GM12875 (cell line): Measurements from ENCODE around the gene GUCY1A1.
A peak's percentile ranks its signal among the peaks of the same experiment; 100 is the strongest.

ENCODE experiments used
- H3K4me3 ChIP-seq: one replicate; pipeline ENCODE4 v1.5.1; 2011; ENCODE audit warnings: low read depth, low read length, control low read depth
- TF ChIP-seq, protein P1 (sequence below): IDR thresholded peaks from 2 replicates; pipeline ENCODE4 v1.5.1; 2011; ENCODE audit warnings: low read depth, mild to moderate bottlenecking, control low read depth, inconsistent platforms, low read length, moderate library complexity, borderline replicate concordance; ENCODE audit not compliant: insufficient read depth

The GUCY1A1 gene

DNA sequence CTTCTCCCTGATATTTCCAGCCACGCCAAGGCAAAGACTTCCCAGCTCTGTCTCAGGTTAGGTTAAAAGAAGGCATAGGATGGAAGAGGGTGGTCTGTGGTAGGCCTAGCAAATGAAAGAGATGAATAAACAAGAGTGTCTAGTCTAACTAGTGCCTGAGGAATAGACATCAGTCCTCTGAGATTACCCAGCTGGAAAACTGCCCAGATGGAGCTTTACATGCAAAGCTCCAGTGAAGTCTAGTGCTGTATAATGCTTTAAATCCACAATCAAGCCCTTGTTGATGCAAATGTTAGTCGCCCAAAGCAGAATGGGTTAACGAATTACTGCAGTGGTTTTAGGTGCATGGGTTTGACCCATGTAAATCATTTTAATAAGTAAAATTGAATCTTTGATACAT is 67.4 kb downstream of the GUCY1A1 start:
- no peak overlapping the region for H3K4me3 ChIP-seq
- TF ChIP-seq, protein P1, sequence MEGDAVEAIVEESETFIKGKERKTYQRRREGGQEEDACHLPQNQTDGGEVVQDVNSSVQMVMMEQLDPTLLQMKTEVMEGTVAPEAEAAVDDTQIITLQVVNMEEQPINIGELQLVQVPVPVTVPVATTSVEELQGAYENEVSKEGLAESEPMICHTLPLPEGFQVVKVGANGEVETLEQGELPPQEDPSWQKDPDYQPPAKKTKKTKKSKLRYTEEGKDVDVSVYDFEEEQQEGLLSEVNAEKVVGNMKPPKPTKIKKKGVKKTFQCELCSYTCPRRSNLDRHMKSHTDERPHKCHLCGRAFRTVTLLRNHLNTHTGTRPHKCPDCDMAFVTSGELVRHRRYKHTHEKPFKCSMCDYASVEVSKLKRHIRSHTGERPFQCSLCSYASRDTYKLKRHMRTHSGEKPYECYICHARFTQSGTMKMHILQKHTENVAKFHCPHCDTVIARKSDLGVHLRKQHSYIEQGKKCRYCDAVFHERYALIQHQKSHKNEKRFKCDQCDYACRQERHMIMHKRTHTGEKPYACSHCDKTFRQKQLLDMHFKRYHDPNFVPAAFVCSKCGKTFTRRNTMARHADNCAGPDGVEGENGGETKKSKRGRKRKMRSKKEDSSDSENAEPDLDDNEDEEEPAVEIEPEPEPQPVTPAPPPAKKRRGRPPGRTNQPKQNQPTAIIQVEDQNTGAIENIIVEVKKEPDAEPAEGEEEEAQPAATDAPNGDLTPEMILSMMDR = no peak

DNA sequence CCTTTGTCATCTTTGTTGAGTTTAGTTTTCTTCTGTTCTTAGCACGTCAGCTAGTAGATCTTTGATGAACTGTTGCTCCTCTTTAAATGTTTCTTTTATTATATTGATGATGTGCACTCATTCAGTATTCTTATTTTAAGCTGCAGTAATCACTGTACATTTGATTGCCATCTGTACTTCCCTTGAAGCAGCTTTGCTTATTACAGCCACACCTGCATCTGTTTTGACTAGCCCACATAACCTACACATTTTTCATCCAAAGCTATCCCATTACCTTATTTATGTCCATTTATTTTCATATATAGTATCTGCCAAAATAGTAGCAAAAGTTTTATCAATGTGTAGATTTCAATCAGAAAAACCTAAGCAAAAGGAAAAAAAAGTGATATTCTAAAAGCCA is 68.3 kb downstream of the GUCY1A1 start:
- TF ChIP-seq, protein P1 = no peak
- no peak overlapping the region for H3K4me3 ChIP-seq

DNA sequence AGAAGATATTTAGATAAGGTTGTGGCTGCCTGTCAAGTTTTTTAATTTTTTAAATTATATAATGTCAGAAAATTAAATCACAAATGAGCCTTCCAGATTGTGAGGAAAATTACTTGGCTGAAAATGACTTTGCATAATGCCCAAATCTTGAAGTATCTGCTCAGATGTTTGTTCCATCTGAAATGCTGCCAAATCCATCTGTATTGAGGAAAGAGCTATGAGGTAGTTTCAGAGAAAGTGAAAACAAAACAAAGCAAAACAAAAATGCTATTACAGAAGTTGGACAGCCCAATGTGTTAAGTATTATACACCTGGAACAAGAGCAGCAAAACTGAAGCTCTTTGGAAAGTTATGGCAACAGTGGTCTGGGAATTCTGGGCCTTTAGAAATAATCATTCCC is 68.8 kb downstream of the GUCY1A1 start:
- TF ChIP-seq, protein P1 = no peak
- H3K4me3 ChIP-seq = no peak overlapping the region

DNA sequence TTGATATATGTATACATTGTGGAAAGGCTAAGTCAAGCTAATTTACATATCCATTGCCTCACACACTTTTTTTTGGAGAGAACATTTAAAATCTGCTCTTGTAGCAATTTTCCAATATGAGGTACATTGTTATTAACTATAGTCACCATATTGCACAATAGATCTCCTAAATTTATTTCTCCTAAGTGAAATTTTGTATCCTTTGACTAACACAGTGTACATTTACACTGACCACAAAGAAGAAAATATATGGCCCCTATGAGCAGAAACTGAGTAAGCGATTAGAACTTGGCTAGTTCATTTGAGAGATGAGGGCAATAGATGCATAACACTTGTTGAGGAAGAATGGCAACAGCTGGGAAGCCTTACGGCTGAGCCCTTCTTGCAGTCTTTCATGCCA is 71.9 kb downstream of the GUCY1A1 start:
- H3K4me3 ChIP-seq = no peak overlapping the region
- TF ChIP-seq, protein P1 = no peak

DNA sequence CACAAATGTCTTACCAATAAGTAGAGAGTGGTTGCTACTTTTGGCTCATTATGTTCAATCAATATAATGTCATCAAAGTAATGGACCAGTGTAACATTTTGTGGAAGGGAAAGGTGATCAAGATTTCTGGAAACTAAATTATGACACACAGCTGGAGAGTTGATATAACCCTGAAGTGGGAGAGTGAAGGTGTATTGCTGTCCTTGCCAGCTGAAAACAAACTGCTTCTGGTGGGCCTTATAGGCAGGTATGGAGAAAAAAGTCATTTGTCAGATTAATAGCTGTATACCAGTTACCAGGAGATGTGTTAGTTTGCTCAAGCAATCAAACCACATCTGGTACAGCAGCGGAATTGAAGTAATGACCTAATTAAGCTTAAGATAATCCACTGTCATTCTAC is 74.9 kb downstream of the GUCY1A1 start:
- H3K4me3 ChIP-seq = no peak overlapping the region
- TF ChIP-seq, protein P1 = no peak

DNA sequence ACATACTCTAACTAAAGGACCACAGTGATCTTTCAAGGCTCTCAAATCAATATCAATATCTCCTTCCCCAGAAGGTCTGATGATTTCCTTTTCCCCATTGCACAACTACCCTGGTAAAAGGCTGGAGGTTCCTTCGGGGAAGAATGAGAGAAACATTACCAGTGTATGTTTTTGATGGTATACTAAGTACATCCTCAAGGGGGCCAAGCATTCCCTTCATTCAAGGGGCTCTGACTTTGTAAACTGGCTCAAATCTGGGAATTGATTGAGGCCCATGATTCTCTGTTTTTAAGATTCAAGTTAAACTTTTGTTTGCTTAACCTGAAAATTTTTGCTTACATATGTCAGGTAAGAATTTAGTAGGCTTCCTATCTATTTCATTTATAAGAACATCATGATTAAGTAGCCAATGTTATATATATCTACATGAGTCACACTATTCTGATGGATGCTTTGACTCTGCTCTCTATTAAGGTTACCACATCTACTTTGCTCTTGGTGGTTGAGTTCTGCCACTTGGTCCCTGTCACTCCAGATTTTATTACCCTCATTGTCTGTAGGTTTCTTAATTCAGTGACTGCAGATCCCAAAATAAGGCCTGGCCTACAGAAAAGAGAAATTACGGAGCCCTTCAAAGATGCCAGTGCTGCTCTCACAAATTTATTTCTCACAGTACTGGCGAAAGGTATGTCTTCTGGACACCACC is 75.8 kb downstream of the GUCY1A1 start:
- TF ChIP-seq, protein P1 = 0 out of 2 replicates have a peak, but pooled peaks have one; percentile 3
- no peak overlapping the region for H3K4me3 ChIP-seq

DNA sequence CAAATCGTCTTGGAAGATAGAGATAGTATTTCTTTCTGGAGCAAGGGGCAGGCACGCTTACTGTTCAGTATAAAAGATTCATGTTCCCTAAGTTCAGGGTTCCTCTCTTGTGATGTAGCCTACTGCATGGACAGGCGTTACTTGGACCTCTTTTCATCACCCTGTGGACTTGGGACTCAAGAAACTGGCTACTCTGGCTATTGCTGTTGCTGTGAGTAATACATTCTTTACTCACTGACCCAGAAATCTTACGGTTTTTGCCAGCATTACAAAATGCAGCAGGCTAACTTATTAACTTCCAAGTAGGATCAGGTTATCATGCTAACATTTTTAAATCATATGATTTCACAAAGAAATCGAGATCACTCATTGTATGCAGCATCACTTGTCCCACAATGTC is 79.3 kb downstream of the GUCY1A1 start:
- TF ChIP-seq, protein P1 = no peak
- no peak overlapping the region for H3K4me3 ChIP-seq
